Tibial nerve (tissue), 4 donors: ENCODE data around the gene BRAT1.

ENCODE experiments used
- CTCF ChIP-seq, 5 experiments: fragments of 200-600 bp in 3 of 5; fragments of 450-650 bp in 2 of 5; sonication (generic) in 3 of 5; IDR thresholded peaks; one replicate each; pipeline ENCODE4 v1.5.1; 2016 to 2019; ENCODE audit warnings: antibody characterized with exemption in 5 of 5, mild to moderate bottlenecking in 3 of 5, moderate library complexity in 2 of 5
- EP300 ChIP-seq, 2 donors: sonication (generic); formaldehyde crosslinking; IDR thresholded peaks; one replicate each; pipeline ENCODE4 v1.6.1; 2017; ENCODE audit warnings: antibody characterized with exemption in 2 of 2, mild to moderate bottlenecking in 1 of 2
- POLR2A ChIP-seq, 2 donors: fragments of 450-650 bp; IDR thresholded peaks; one replicate each; pipeline ENCODE4 v1.6.1; 2017; ENCODE audit warnings: antibody characterized with exemption in 2 of 2, mild to moderate bottlenecking in 2 of 2, moderate library complexity in 2 of 2

- TF ChIP-seq CTCF (IDR thresholded peaks at IDR 0.05) (no peak), POLR2A (IDR thresholded peaks at IDR 0.05) (no peak), EP300 (IDR thresholded peaks at IDR 0.05) (no peak)
Measured at GRCh38 chr7:2602406-2603043, 47.2 kb upstream of the BRAT1 start.
